PC-3 (cell line): ENCODE measurements around the gene TMEM59.

Experiments
- CTCF ChIP-seq: fragments of 300-600 bp; sonication (generic); conservative IDR thresholded peaks from 2 replicates; pipeline ENCODE4 v1.5.1; 2017; ENCODE audit warnings: antibody characterized with exemption, low read depth, mild to moderate bottlenecking, low read length
- EZH2 ChIP-seq: fragments of 300-600 bp; sonication (generic); IDR thresholded peaks from one replicate; pipeline ENCODE4 v1.6.1; 2017; ENCODE audit warnings: antibody characterized with exemption, mild to moderate bottlenecking, low read length; ENCODE audit not compliant: unreplicated experiment

GRCh38 chr1:54051933-54052430, 1.0 kb downstream of the TMEM59 start:
- TF ChIP-seq EZH2 (no peak), CTCF (no peak)
